HCT116 (cell line): ENCODE data around the gene SCAF8. TPM values are rescaled to one million over a fixed set of nuclear protein-coding genes. Genes with fewer than 3 reads are reported as not detected.

Source experiments
- ATAC-seq: fragments of 200-7000 bp; cut with Tn5 transposase; 2 replicates; pipeline ENCODE4 v1.9.1; 2020; ENCODE audit warnings: mild to moderate bottlenecking, moderate library complexity
- BruUV-seq: library from RNA; stranded (reverse); fragments of 400-500 nt; replicated peaks from 2 replicates; lab custom pipeline; 2021; lab: Mats Ljungman, UMichigan
- CTCF ChIA-PET: fragments of 300-600 bp; sonication (Branson Sonifier 250); formaldehyde crosslinking; loops from one replicate; lab custom pipeline; 2021; ENCODE audit warnings: antibody characterized with exemption; lab: Charles Lee
- POLR2A ChIA-PET: fragments of 300-600, 350-600 bp; sonication (Branson Sonifier 250); formaldehyde crosslinking; loops from one replicate; lab custom pipeline; 2021; ENCODE audit warnings: antibody characterized with exemption; lab: Charles Lee
- RAD21 ChIA-PET, 2 experiments: fragments of 300-600 bp; sonication (Branson Sonifier 250); formaldehyde crosslinking; loops; one replicate each; lab custom pipeline; 2023; ENCODE audit warnings: low total read pairs in 2 of 2; ENCODE audit not compliant: uncharacterized antibody in 2 of 2, unreplicated experiment in 2 of 2, low non-redundant PET in 1 of 2; lab: Charles Lee
- DNase-seq: peaks from one replicate; pipeline ENCODE4 v3.0.0-alpha.2; 2010; ENCODE audit warnings: low read depth, low spot score
- H2AFZ ChIP-seq: fragments of 200-600 bp; shearing (Covaris generic), sonication (generic); 2 replicates; pipeline ENCODE4 v1.6.1; 2017; ENCODE audit warnings: low read depth, mixed run types, mixed read lengths, antibody characterized with exemption, low read length; ENCODE audit not compliant: poor library complexity, severe bottlenecking
- H3K27ac ChIP-seq: 2 replicates; pipeline ENCODE4 v1.5.1; 2012; ENCODE audit warnings: low read depth, low read length
- H3K27me3 ChIP-seq: fragments of 200-600 bp; sonication (generic); 2 replicates; pipeline ENCODE4 v1.6.1; 2016; ENCODE audit warnings: mixed run types, low read length, mixed read lengths; ENCODE audit not compliant: insufficient read depth
- H3K36me3 ChIP-seq, 2 experiments: fragments of 200-500 bp in 1 of 2; fragments of 200-600 bp in 1 of 2; sonication (Bioruptor generic) in 1 of 2; sonication (generic) in 1 of 2; 2 replicates each; pipeline versions ENCODE4 v1.5.1 to v1.6.1; 2014 to 2016; ENCODE audit warnings: low read length in 2 of 2, inconsistent platforms in 1 of 2, mixed read lengths in 1 of 2, mixed run types in 1 of 2; ENCODE audit not compliant: insufficient read depth in 2 of 2, control insufficient read depth in 1 of 2
- H3K4me1 ChIP-seq, 2 experiments: fragments of 200-600 bp in 1 of 2; sonication (generic) in 1 of 2; 2 replicates each; pipeline versions ENCODE4 v1.5.1 to v1.6.1; 2012 to 2017; ENCODE audit warnings: low read length in 2 of 2, inconsistent platforms in 1 of 2, mild to moderate bottlenecking in 1 of 2, mixed read lengths in 1 of 2, mixed run types in 1 of 2, moderate library complexity in 1 of 2; ENCODE audit not compliant: insufficient read depth in 2 of 2, control insufficient read depth in 1 of 2
- H3K4me2 ChIP-seq: fragments of 200-600 bp; sonication (generic); 2 replicates; pipeline ENCODE4 v1.6.1; 2017; ENCODE audit warnings: mixed run types, low read length, mixed read lengths
- H3K4me3 ChIP-seq, 2 experiments: fragments of 200-600 bp in 1 of 2; sonication (generic) in 1 of 2; replicated peaks in 1 of 2; 2 replicates each; pipeline ENCODE4 v1.5.1; 2011 to 2016; ENCODE audit warnings: low read length in 2 of 2, control low read depth in 1 of 2, low read depth in 1 of 2, mild to moderate bottlenecking in 1 of 2, mixed read lengths in 1 of 2, mixed run types in 1 of 2
- H3K79me2 ChIP-seq: fragments of 200-600 bp; sonication (generic); 2 replicates; pipeline ENCODE4 v1.6.1; 2017; ENCODE audit warnings: mild to moderate bottlenecking, mixed run types, low read length, moderate library complexity, mixed read lengths; ENCODE audit not compliant: insufficient read depth
- H3K9ac ChIP-seq: fragments of 200-600 bp; sonication (generic); 2 replicates; pipeline ENCODE4 v1.6.1; 2016; ENCODE audit warnings: low read length, mixed read lengths
- H3K9me2 ChIP-seq: fragments of 200-600 bp; sonication (generic), shearing (Covaris generic); 2 replicates; pipeline ENCODE4 v1.6.1; 2017; ENCODE audit warnings: mixed run types, mild to moderate bottlenecking, moderate library complexity; ENCODE audit not compliant: insufficient read depth
- H3K9me3 ChIP-seq, 2 experiments: fragments of 200-500 bp in 1 of 2; fragments of 200-600 bp in 1 of 2; sonication (Bioruptor generic) in 1 of 2; sonication (generic) in 1 of 2; 2 replicates each; pipeline ENCODE4 v1.6.1; 2014 to 2017; ENCODE audit warnings: low read length in 2 of 2, mixed read lengths in 2 of 2, inconsistent platforms in 1 of 2, low read depth in 1 of 2, mild to moderate bottlenecking in 1 of 2, mixed run types in 1 of 2, moderate library complexity in 1 of 2; ENCODE audit not compliant: control insufficient read depth in 1 of 2, insufficient read depth in 1 of 2
- H4K20me1 ChIP-seq: fragments of 200-600 bp; sonication (generic), shearing (Covaris generic); 2 replicates; pipeline ENCODE4 v1.6.1; 2017; ENCODE audit warnings: mixed run types, mild to moderate bottlenecking, moderate library complexity; ENCODE audit not compliant: insufficient read depth
- ATF3 ChIP-seq: IDR thresholded peaks from 2 replicates; pipeline ENCODE4 v1.6.1; 2012
- CEBPB ChIP-seq: IDR thresholded peaks from 2 replicates; pipeline ENCODE4 v1.6.1; 2012; ENCODE audit warnings: low read depth
- CTCF ChIP-seq, 3 experiments: fragments of 200-600 bp in 1 of 3; sonication (generic) in 1 of 3; IDR thresholded peaks in 2 of 3; conservative IDR thresholded peaks in 1 of 3; 2 replicates each; pipeline ENCODE4 v1.5.1; 2012 to 2017; ENCODE audit warnings: low read depth in 2 of 3, low read length in 2 of 3, antibody characterized with exemption in 1 of 3, borderline replicate concordance in 1 of 3, control low read depth in 1 of 3, mild to moderate bottlenecking in 1 of 3, mixed read lengths in 1 of 3, mixed run types in 1 of 3, moderate library complexity in 1 of 3; ENCODE audit not compliant: insufficient read depth in 1 of 3
- ELF1 ChIP-seq: IDR thresholded peaks from 2 replicates; pipeline ENCODE4 v1.6.1; 2012; ENCODE audit warnings: low read depth, borderline replicate concordance
- EZH2 ChIP-seq: fragments of 200-600 bp; sonication (generic); IDR thresholded peaks from 2 replicates; pipeline ENCODE4 v1.6.1; 2017; ENCODE audit warnings: antibody characterized with exemption, mixed run types
- EZH2phosphoT487 ChIP-seq: fragments of 200-600 bp; IDR thresholded peaks from 2 replicates; pipeline ENCODE4 v1.6.1; 2018; ENCODE audit warnings: antibody characterized with exemption, borderline replicate concordance
- FOSL1 ChIP-seq: IDR thresholded peaks from 2 replicates; pipeline ENCODE4 v1.6.1; 2012; ENCODE audit warnings: low read depth
- MAX ChIP-seq: IDR thresholded peaks from 2 replicates; pipeline ENCODE4 v1.6.1; 2012
- POLR2A ChIP-seq: IDR thresholded peaks from 2 replicates; pipeline ENCODE4 v1.7.0; 2011; ENCODE audit warnings: borderline replicate concordance; ENCODE audit not compliant: insufficient read depth, insufficient read length; ENCODE audit errors: extremely low read depth
- POLR2AphosphoS5 ChIP-seq: IDR thresholded peaks from 2 replicates; pipeline ENCODE4 v1.6.1; 2011; ENCODE audit warnings: mild to moderate bottlenecking, low read depth, low read length, moderate library complexity
- RAD21 ChIP-seq: IDR thresholded peaks from 2 replicates; pipeline ENCODE4 v1.6.1; 2012; ENCODE audit warnings: low read depth, mild to moderate bottlenecking
- SP1 ChIP-seq: IDR thresholded peaks from 2 replicates; pipeline ENCODE4 v1.6.1; 2012; ENCODE audit warnings: low read depth
- SRF ChIP-seq: IDR thresholded peaks from 2 replicates; pipeline ENCODE4 v1.6.1; 2012; ENCODE audit warnings: low read depth
- YY1 ChIP-seq: IDR thresholded peaks from 2 replicates; pipeline ENCODE4 v1.6.1; 2011; ENCODE audit warnings: low read length, low read depth, moderate library complexity, mild to moderate bottlenecking; ENCODE audit not compliant: insufficient replicate concordance; ENCODE audit errors: extremely low read depth
- ZBTB33 ChIP-seq: IDR thresholded peaks from 2 replicates; pipeline ENCODE4 v1.6.1; 2011; ENCODE audit warnings: mild to moderate bottlenecking, low read length, moderate library complexity; ENCODE audit not compliant: insufficient replicate concordance; ENCODE audit errors: extremely low read depth
- ZNF274 ChIP-seq: fragments of 200-500 bp; sonication (Bioruptor generic); IDR thresholded peaks from 2 replicates; pipeline ENCODE4 v1.6.1; 2014; ENCODE audit warnings: mild to moderate bottlenecking, low read depth, low read length, inconsistent platforms
- intact Hi-C: fragments of 100-400 bp; cut with micrococcal nuclease; formaldehyde crosslinking; loops from 2 replicates; pipeline ENCODE4 v1.10.0; 2022
- total RNA-seq: library from RNA; stranded (reverse); gene quantifications from one replicate; pipeline ENCODE4 v1.2.1, GENCODE V29; 2021; ENCODE audit not compliant: unreplicated experiment

Gene SCAF8
- total RNA-seq, 1 experiment from 2014 or later = 34.6 TPM

GRCh38 chr6:154797857-154798256 lies 64.6 kb downstream of the SCAF8 start:
- ChIA-PET CTCF (no interaction called here), POLR2A (no interaction called here), RAD21 (no interaction called here)
- H3K27me3 ChIP-seq = no peaks in the 10 kb centered on the region
- H3K4me1 ChIP-seq = peaks cover 0 to 1% of the 10 kb centered on the region in 2 experiments; a peak in 2 of 4 replicates
- H3K27ac ChIP-seq = no peak overlapping the region
- H3K4me3 ChIP-seq = no peak overlapping the region
- H3K9me3 ChIP-seq = no peaks in the 10 kb centered on the region
- no peak for DNase-seq
- BruUV-seq = no TSS peak
- peaks cover 0 to 21% of the 10 kb centered on the region in 2 experiments; a peak in 1 of 4 replicates for H3K36me3 ChIP-seq
- H3K9ac ChIP-seq = no peak overlapping the region
- H4K20me1 ChIP-seq = peaks cover 4% of the 10 kb centered on the region
- H3K79me2 ChIP-seq = peaks cover 39% of the 10 kb centered on the region
- H3K9me2 ChIP-seq = no peaks in the 10 kb centered on the region
- ATAC-seq = no peak
- H3K4me2 ChIP-seq = no peak overlapping the region
- TF ChIP-seq ZNF274 (no peak), YY1 (no peak), POLR2AphosphoS5 (no peak), CTCF (IDR thresholded peaks at IDR 0.05 in 2 of 3, conservative IDR thresholded peaks at IDR 0.05 in 1 of 3; ENCODE audit: borderline replicate concordance in 1 of 3, insufficient read depth in 1 of 3, low read depth in 2 of 3, low read length in 2 of 3) (no peak), ELF1 (no peak), EZH2 (no peak), ATF3 (no peak), CEBPB (no peak), POLR2A (no peak), FOSL1 (no peak), RAD21 (no peak), MAX (no peak), SRF (no peak), ZBTB33 (no peak), EZH2phosphoT487 (no peak), SP1 (no peak)
- intact Hi-C loops = loop anchor here (5.0 kb wide), 1 partner anchor 646 kb away; no protein-coding TSS in a partner anchor
- no peak overlapping the region for H2AFZ ChIP-seq
